A549 (cell line): ENCODE data around the gene ALG12. TPM values are rescaled to one million over a fixed set of nuclear protein-coding genes. Genes with fewer than 3 reads are reported as not detected.

Source experiments
- ATAC-seq, 2 experiments: fragments of 200-7000 bp in 1 of 2; fragments of >200 bp in 1 of 2; cut with Nextera tagmentation in 1 of 2; cut with Tn5 transposase in 1 of 2; 3 replicates each; pipeline versions ENCODE4 v1.8.0 to v1.9.1; 2018 to 2020; ENCODE audit warnings: mild to moderate bottlenecking in 1 of 2, moderate library complexity in 1 of 2
- CTCF ChIA-PET: fragments of 300-600 bp; sonication (Branson Sonifier 250); formaldehyde crosslinking; extraction: SDS; loops from one replicate; lab custom pipeline; 2021; ENCODE audit warnings: antibody characterized with exemption, inconsistent platforms; lab: Yijun Ruan, JAX
- POLR2A ChIA-PET: fragments of 350-600 bp; formaldehyde crosslinking; extraction: SDS; loops from one replicate; lab custom pipeline; 2021; ENCODE audit warnings: antibody characterized with exemption, inconsistent platforms; lab: Yijun Ruan, JAX
- DNase-seq, 2 experiments: peaks; one replicate each; pipeline versions ENCODE4 v3.0.0 to v3.0.0-alpha.2; 2011 to 2016; ENCODE audit warnings: low read depth in 1 of 2, low spot score in 1 of 2
- FAIRE-seq: peaks from 2 replicates; lab custom pipeline; 2011; peaks lifted over from hg19 to GRCh38; lab: Jason Lieb, UNC
- H3K27ac ChIP-seq, 2 experiments: fragments of >200 bp; sonication (Bioruptor Twin); formaldehyde crosslinking; 3 replicates each; pipeline ENCODE4 v1.5.1; 2016 to 2017
- H3K4me1 ChIP-seq: fragments of >200 bp; sonication (Bioruptor Twin); formaldehyde crosslinking; 3 replicates; pipeline ENCODE4 v1.6.1; 2016
- H3K4me2 ChIP-seq: fragments of >200 bp; sonication (Bioruptor Twin); formaldehyde crosslinking; 3 replicates; pipeline ENCODE4 v1.6.1; 2016
- H3K4me3 ChIP-seq: fragments of >200 bp; sonication (Bioruptor Twin); formaldehyde crosslinking; 3 replicates; pipeline ENCODE4 v1.5.1; 2016
- H3K9me3 ChIP-seq: fragments of >200 bp; sonication (Bioruptor Twin); formaldehyde crosslinking; 3 replicates; pipeline ENCODE4 v1.6.1; 2016
- BCL3 ChIP-seq: fragments of >200 bp; sonication (Bioruptor Twin); formaldehyde crosslinking; IDR thresholded peaks from 3 replicates; pipeline ENCODE4 v1.6.1; 2016
- BHLHE40 ChIP-seq: IDR thresholded peaks from 2 replicates; pipeline ENCODE4 v1.6.1; 2012; ENCODE audit warnings: low read depth, low read length, inconsistent platforms
- CEBPB ChIP-seq, 2 experiments: fragments of >200 bp in 1 of 2; sonication (Bioruptor Twin) in 1 of 2; formaldehyde crosslinking in 1 of 2; IDR thresholded peaks; 2 replicates each; pipeline ENCODE4 v1.6.1; 2012 to 2016
- CHD2 ChIP-seq: fragments of 150-350 bp; IDR thresholded peaks from 2 replicates; pipeline ENCODE4 v1.6.1; 2014; ENCODE audit warnings: low read length; ENCODE audit not compliant: partially characterized antibody
- CHD4 ChIP-seq: fragments of 200-600 bp; sonication (generic); IDR thresholded peaks from 2 replicates; pipeline ENCODE4 v1.6.1; 2016; ENCODE audit warnings: antibody characterized with exemption, mild to moderate bottlenecking, borderline replicate concordance
- FOSB ChIP-seq: fragments of 250-450 bp; sonication (Bioruptor Pico); IDR thresholded peaks from 2 replicates; pipeline ENCODE4 v1.5.0; 2020; ENCODE audit warnings: mild to moderate bottlenecking, moderate library complexity
- FOSL2 ChIP-seq, 2 experiments: fragments of 450-650 bp in 1 of 2; fragments of >200 bp in 1 of 2; sonication (Bioruptor Twin) in 1 of 2; formaldehyde crosslinking; IDR thresholded peaks; 2 replicates each; pipeline versions ENCODE4 v1.5.0 to v1.6.1; 2016 to 2020; ENCODE audit warnings: mild to moderate bottlenecking in 1 of 2, moderate library complexity in 1 of 2
- HDAC2 ChIP-seq: fragments of 200-600 bp; sonication (generic); IDR thresholded peaks from 2 replicates; pipeline ENCODE4 v1.6.1; 2016
- HES2 ChIP-seq: fragments of >200 bp; sonication (Bioruptor Twin); formaldehyde crosslinking; IDR thresholded peaks from 2 replicates; pipeline ENCODE4 v1.6.1; 2016
- HMGXB4 ChIP-seq: fragments of 250-450 bp; sonication (Bioruptor Pico); IDR thresholded peaks from 2 replicates; pipeline ENCODE4 v1.5.0; 2021; ENCODE audit warnings: mild to moderate bottlenecking, moderate library complexity, borderline replicate concordance
- HOXA7 ChIP-seq: fragments of 250-450 bp; sonication (Bioruptor Pico); IDR thresholded peaks from 2 replicates; pipeline ENCODE4 v1.5.0; 2020; ENCODE audit warnings: mild to moderate bottlenecking, moderate library complexity
- HOXB5 ChIP-seq: fragments of 250-450 bp; sonication (Bioruptor Pico); IDR thresholded peaks from 2 replicates; pipeline ENCODE4 v1.5.0; 2020; ENCODE audit warnings: mild to moderate bottlenecking, moderate library complexity
- JUN ChIP-seq, 2 experiments: fragments of >200 bp; sonication (Bioruptor Twin); formaldehyde crosslinking; IDR thresholded peaks; 2 replicates in 1 of 2; 3 replicates in 1 of 2; pipeline ENCODE4 v1.6.1; 2016 to 2017
- JUNB ChIP-seq: fragments of >200 bp; sonication (Bioruptor Twin); formaldehyde crosslinking; IDR thresholded peaks from 2 replicates; pipeline ENCODE4 v1.6.1; 2016
- MAX ChIP-seq: IDR thresholded peaks from 2 replicates; pipeline ENCODE4 v1.6.1; 2012
- MAZ ChIP-seq: fragments of 150-350 bp; IDR thresholded peaks from 2 replicates; pipeline ENCODE4 v1.6.1; 2014; ENCODE audit warnings: antibody characterized with exemption, low read depth, low read length, borderline replicate concordance
- NFE2L2 ChIP-seq: fragments of 150-350 bp; conservative IDR thresholded peaks from 2 replicates; pipeline ENCODE4 v1.6.1; 2014; ENCODE audit warnings: low read length
- POLR2A ChIP-seq: IDR thresholded peaks from 2 replicates; pipeline ENCODE4 v1.6.1; 2012; ENCODE audit warnings: mild to moderate bottlenecking, low read length
- POLR2AphosphoS2 ChIP-seq: conservative IDR thresholded peaks from 2 replicates; pipeline ENCODE4 v1.6.1; 2012; ENCODE audit warnings: low read length, improper control_type of control experiment, inconsistent platforms
- RARB ChIP-seq: fragments of 250-450 bp; sonication (Bioruptor Pico); IDR thresholded peaks from 2 replicates; pipeline ENCODE4 v1.8.0; 2021; ENCODE audit warnings: mild to moderate bottlenecking, moderate library complexity
- RNF2 ChIP-seq: fragments of 200-600 bp; sonication (generic); IDR thresholded peaks from 2 replicates; pipeline ENCODE4 v1.6.1; 2016; ENCODE audit warnings: low read depth, mild to moderate bottlenecking, antibody characterized with exemption, moderate library complexity, borderline replicate concordance
- SREBF2 ChIP-seq: fragments of 450-650 bp; IDR thresholded peaks from 2 replicates; pipeline ENCODE4 v1.6.1; 2014; ENCODE audit warnings: mild to moderate bottlenecking, moderate library complexity
- ZNF302 ChIP-seq: fragments of 250-450 bp; sonication (Bioruptor Pico); IDR thresholded peaks from 2 replicates; pipeline ENCODE4 v1.9.0; 2021; ENCODE audit warnings: inconsistent platforms, mild to moderate bottlenecking, moderate library complexity
- WGBS: methylation state at CpG from one replicate; pipeline ENCODE4 v1.1.6; 2017; ENCODE audit errors: missing lambda C conversion rate; 5-methylcytosine and 5-hydroxymethylcytosine counted together
- polyA plus RNA-seq, 4 experiments: library from polyadenylated mRNA; depleted of rRNA in 3 of 4; stranded (reverse); fragments of >200 nt; fragmentation: RNase III in 1 of 4; extraction: RNeasy Plus Mini Kit Qiagen cat#74134 plus additional on column Dnase treatment in 1 of 4; gene quantifications; 2 replicates in 3 of 4; 3 replicates in 1 of 4; pipeline ENCODE4 v1.2.3, GENCODE V29; 2011 to 2017

Gene ALG12
- polyA plus RNA-seq, 2 of the 4 experiments (the other 2 are of a cell fraction) = 4.4 to 7.7 TPM

GRCh38 chr22:49869086-49869830, 49.0 kb downstream of the ALG12 start:
- Histone ChIP-seq H3K4me3 (no peak overlapping the region), H3K9me3 (peaks cover 32% of the 10 kb centered on the region), H3K4me1 (no peaks in the 10 kb centered on the region), H3K27ac (no peak overlapping the region), H3K4me2 (no peak overlapping the region)
- ATAC-seq (no peak), FAIRE-seq (no peak), DNase-seq (no peak)
- 97% methylated on average over 17 of the region's 17 CpGs for WGBS
- POLR2A ChIA-PET = no interaction called here
- TF ChIP-seq RNF2 = no peak
- TF ChIP-seq ZNF302 (CRISPR knock-in tag) = no peak
- no peak for TF ChIP-seq SREBF2
- TF ChIP-seq POLR2AphosphoS2 = no peak
- TF ChIP-seq JUNB = no peak
- no peak for TF ChIP-seq MAZ
- no peak for TF ChIP-seq FOSL2 (IDR thresholded peaks at IDR 0.05)
- TF ChIP-seq FOSL2 (CRISPR knock-in tag; IDR thresholded peaks at IDR 0.05) = no peak
- TF ChIP-seq HOXB5 (CRISPR knock-in tag) = no peak
- no peak for TF ChIP-seq CHD2
- CTCF ChIA-PET = no interaction called here

GRCh38 chr22:49867303-49868265, 50.7 kb downstream of the ALG12 start:
- POLR2A ChIA-PET = no interaction called here
- no peak overlapping the region for H3K27ac ChIP-seq
- no peak for TF ChIP-seq BHLHE40
- TF ChIP-seq, all 56 proteins: peak for 0
- Histone ChIP-seq H3K4me3 (no peak overlapping the region), H3K4me1 (no peaks in the 10 kb centered on the region), H3K9me3 (peaks cover 32% of the 10 kb centered on the region), H3K4me2 (no peak overlapping the region)
- no peak for DNase-seq
- FAIRE-seq = no peak
- CTCF ChIA-PET = no interaction called here
- ATAC-seq = no peak
- 94% methylated on average over 18 of the region's 18 CpGs for WGBS

GRCh38 chr22:49866646-49867045, 51.6 kb downstream of the ALG12 start:
- TF ChIP-seq JUN (IDR thresholded peaks at IDR 0.05) = no peak
- Histone ChIP-seq H3K4me2 (no peak overlapping the region), H3K27ac (no peak overlapping the region), H3K9me3 (peaks cover 32% of the 10 kb centered on the region), H3K4me1 (no peaks in the 10 kb centered on the region), H3K4me3 (no peak overlapping the region)
- FAIRE-seq = no peak
- 93% methylated on average over 8 of the region's 8 CpGs for WGBS
- ATAC-seq = no peak
- no peak for DNase-seq
- ChIA-PET POLR2A (no interaction called here), CTCF (no interaction called here)

GRCh38 chr22:49866134-49866533, 52.1 kb downstream of the ALG12 start:
- no peak for FAIRE-seq
- 96% methylated on average over 2 of the region's 2 CpGs for WGBS
- H3K4me1 ChIP-seq = no peaks in the 10 kb centered on the region
- no peak for DNase-seq
- TF ChIP-seq POLR2A (no peak), HES2 (no peak), HDAC2 (no peak), CHD4 (no peak)
- no peak overlapping the region for H3K4me2 ChIP-seq
- H3K27ac ChIP-seq = no peak overlapping the region
- POLR2A ChIA-PET = no interaction called here
- peaks cover 32% of the 10 kb centered on the region for H3K9me3 ChIP-seq
- no peak for ATAC-seq
- H3K4me3 ChIP-seq = no peak overlapping the region
- CTCF ChIA-PET = no interaction called here

GRCh38 chr22:49865156-49865555, 53.1 kb downstream of the ALG12 start:
- no peaks in the 10 kb centered on the region for H3K4me1 ChIP-seq
- POLR2A ChIA-PET = no interaction called here
- peaks cover 32% of the 10 kb centered on the region for H3K9me3 ChIP-seq
- H3K4me3 ChIP-seq = no peak overlapping the region
- no peak for DNase-seq
- WGBS = 92% methylated on average over 17 of the region's 17 CpGs
- CTCF ChIA-PET = no interaction called here
- no peak for FAIRE-seq
- ATAC-seq = no peak
- H3K27ac ChIP-seq = no peak overlapping the region
- H3K4me2 ChIP-seq = no peak overlapping the region
- TF ChIP-seq HOXA7 (CRISPR knock-in tag) = no peak
- TF ChIP-seq MAX = no peak
- no peak for TF ChIP-seq SREBF2
- TF ChIP-seq HMGXB4 (CRISPR knock-in tag) = no peak
- TF ChIP-seq RARB (CRISPR knock-in tag) = no peak
- TF ChIP-seq RNF2 = no peak
- TF ChIP-seq JUN (IDR thresholded peaks at IDR 0.05) = no peak
- no peak for TF ChIP-seq FOSB (CRISPR knock-in tag)
- TF ChIP-seq NFE2L2 = no peak
- no peak for TF ChIP-seq HDAC2
- TF ChIP-seq JUNB = no peak
- TF ChIP-seq BCL3 = no peak
- no peak for TF ChIP-seq CEBPB (IDR thresholded peaks at IDR 0.05)
